B cell (primary cell): Measurements from ENCODE around the gene PTPRN2. TPM values are rescaled to one million over a fixed set of nuclear protein-coding genes. Genes with fewer than 3 reads are reported as not detected.

Experiments used
- ATAC-seq: fragments of 200-7000 bp; cut with Tn5 transposase; one replicate; pipeline ENCODE4 v1.10.0; 2021; ENCODE audit warnings: low read depth, mild to moderate bottlenecking, moderate number of reproducible peaks, moderate library complexity
- CTCF ChIA-PET: fragments of 350-600 bp; sonication (Branson Sonifier 250); formaldehyde crosslinking; loops from one replicate; lab custom pipeline; 2021; ENCODE audit warnings: antibody characterized with exemption, inconsistent platforms; lab: Charles Lee
- POLR2A ChIA-PET: fragments of 350-600 bp; sonication (Branson Sonifier 250); formaldehyde crosslinking; loops from one replicate; lab custom pipeline; 2021; ENCODE audit warnings: antibody characterized with exemption; lab: Charles Lee
- DNase-seq: peaks from one replicate; pipeline ENCODE4 v3.0.0; 2013
- H2AFZ ChIP-seq: 2 replicates; pipeline ENCODE4 v1.6.1; 2012; ENCODE audit warnings: mild to moderate bottlenecking, low read depth, low read length; ENCODE audit not compliant: insufficient read depth, poor library complexity, severe bottlenecking
- H3K27ac ChIP-seq, 2 donors: 1 replicate in 1 of 2; 2 replicates in 1 of 2; pipeline ENCODE4 v1.5.1; 2012 to 2013; ENCODE audit warnings: low read length in 2 of 2, mild to moderate bottlenecking in 2 of 2, moderate library complexity in 1 of 2
- H3K27me3 ChIP-seq, 4 experiments: fragments of 200-600 bp in 1 of 4; sonication (generic) in 1 of 4; replicated peaks in 1 of 4; 1 replicate in 2 of 4; 2 replicates in 2 of 4; pipeline versions ENCODE4 v1.6.1 to v1.7.0; 2013 to 2016; ENCODE audit warnings: low read length in 3 of 4, mild to moderate bottlenecking in 2 of 4, mixed read lengths in 1 of 4, moderate library complexity in 1 of 4; ENCODE audit not compliant: insufficient read depth in 4 of 4, control insufficient read depth in 3 of 4; ENCODE audit errors: control extremely low read depth in 1 of 4
- H3K36me3 ChIP-seq, 2 experiments: replicated peaks in 1 of 2; 1 replicate in 1 of 2; 2 replicates in 1 of 2; pipeline versions ENCODE4 v1.6.1 to v1.7.1; 2013; ENCODE audit warnings: low read length in 1 of 2; ENCODE audit not compliant: insufficient read depth in 2 of 2, control insufficient read depth in 1 of 2; ENCODE audit errors: control extremely low read depth in 1 of 2, extremely low read depth in 1 of 2
- H3K4me1 ChIP-seq, 2 donors: fragments of 200-600 bp in 1 of 2; sonication (generic) in 1 of 2; 1 replicate in 1 of 2; 2 replicates in 1 of 2; pipeline versions ENCODE4 v1.5.1 to v1.6.1; 2013 to 2017; ENCODE audit warnings: low read length in 2 of 2; ENCODE audit not compliant: control insufficient read depth in 2 of 2, insufficient read depth in 2 of 2
- H3K4me2 ChIP-seq: replicated peaks from 2 replicates; pipeline ENCODE3; 2012; ENCODE audit warnings: mild to moderate bottlenecking, low read depth, low read length; ENCODE audit not compliant: poor library complexity, severe bottlenecking
- H3K4me3 ChIP-seq, 5 experiments: fragments of 200-600 bp in 1 of 5; sonication (generic) in 1 of 5; 1 replicate in 3 of 5; 2 replicates in 2 of 5; pipeline versions ENCODE4 v1.5.1 to v1.7.0; 2011 to 2016; ENCODE audit warnings: low read length in 4 of 5, mild to moderate bottlenecking in 4 of 5, low read depth in 2 of 5, control low read depth in 1 of 5, moderate library complexity in 1 of 5; ENCODE audit not compliant: insufficient read depth in 1 of 5; ENCODE audit errors: control extremely low read depth in 1 of 5, extremely low read depth in 1 of 5
- H3K79me2 ChIP-seq: fragments of 200-600 bp; sonication (generic); one replicate; pipeline ENCODE4 v1.6.0; 2016; ENCODE audit warnings: low read length; ENCODE audit not compliant: control insufficient read depth, insufficient read depth
- H3K9ac ChIP-seq: fragments of 200-600 bp; sonication (generic); 2 replicates; pipeline ENCODE4 v1.6.1; 2017; ENCODE audit warnings: mild to moderate bottlenecking, low read length, moderate library complexity
- H3K9me3 ChIP-seq, 3 donors: one replicate each; pipeline versions ENCODE4 v1.6.1 to v1.7.1; 2013; ENCODE audit warnings: low read length in 2 of 3; ENCODE audit not compliant: control insufficient read depth in 2 of 3, insufficient read depth in 1 of 3; ENCODE audit errors: control extremely low read depth in 1 of 3
- H4K20me1 ChIP-seq: 2 replicates; pipeline ENCODE4 v1.6.0; 2012; ENCODE audit warnings: mild to moderate bottlenecking, low read length; ENCODE audit not compliant: insufficient read depth, control insufficient read depth, poor library complexity, severe bottlenecking
- H3K27ac Mint-ChIP-seq: one replicate; pipeline ENCODE4 v1.8.0; 2021; ENCODE audit warnings: mixed read lengths
- H3K27me3 Mint-ChIP-seq: one replicate; pipeline ENCODE4 v1.8.0; 2021; ENCODE audit warnings: mixed read lengths
- H3K4me1 Mint-ChIP-seq: one replicate; pipeline ENCODE4 v1.8.0; 2021; ENCODE audit warnings: mixed read lengths
- H3K4me3 Mint-ChIP-seq: one replicate; pipeline ENCODE4 v1.8.0; 2021; ENCODE audit warnings: mixed read lengths
- H3K9me3 Mint-ChIP-seq: one replicate; pipeline ENCODE4 v1.8.0; 2022; ENCODE audit warnings: mixed read lengths; ENCODE audit not compliant: insufficient read depth
- CTCF ChIP-seq: fragments of 200-600 bp; IDR thresholded peaks from one replicate; pipeline ENCODE4 v1.8.0; 2022; ENCODE audit warnings: antibody characterized with exemption, mild to moderate bottlenecking
- EZH2 ChIP-seq: IDR thresholded peaks from 2 replicates; pipeline ENCODE4 v1.6.1; 2012; ENCODE audit warnings: borderline replicate concordance, low read depth, mild to moderate bottlenecking, moderate library complexity, low read length; ENCODE audit not compliant: insufficient read depth, poor library complexity, severe bottlenecking
- WGBS: methylation state at CpG from one replicate; pipeline ENCODE4 v1.1.5; 2013; ENCODE audit warnings: missing lambda C conversion rate; ENCODE audit not compliant: insufficient coverage; 5-methylcytosine and 5-hydroxymethylcytosine counted together
- intact Hi-C: fragments of 100-400 bp; cut with micrococcal nuclease; formaldehyde crosslinking; loops from one replicate; pipeline ENCODE4 v1.10.0; 2022
- polyA plus RNA-seq: library from polyadenylated mRNA; depleted of rRNA; stranded (reverse); fragments of >200 nt; gene quantifications from 2 replicates; pipeline ENCODE4 v1.2.3, GENCODE V29; 2012
- total RNA-seq, 2 donors: library from RNA; stranded (reverse); fragments of 120-200 nt in 1 of 2; gene quantifications; 1 replicate in 1 of 2; 2 replicates in 1 of 2; pipeline versions ENCODE4 v1.2.3 to v1.2.4, GENCODE V29; 2013 to 2022

Gene PTPRN2
- total and polyA plus RNA-seq, 2 donors (not counting 1 experiment from before 2014, with no cell fraction given): 2.0 to 5.0 TPM

DNA sequence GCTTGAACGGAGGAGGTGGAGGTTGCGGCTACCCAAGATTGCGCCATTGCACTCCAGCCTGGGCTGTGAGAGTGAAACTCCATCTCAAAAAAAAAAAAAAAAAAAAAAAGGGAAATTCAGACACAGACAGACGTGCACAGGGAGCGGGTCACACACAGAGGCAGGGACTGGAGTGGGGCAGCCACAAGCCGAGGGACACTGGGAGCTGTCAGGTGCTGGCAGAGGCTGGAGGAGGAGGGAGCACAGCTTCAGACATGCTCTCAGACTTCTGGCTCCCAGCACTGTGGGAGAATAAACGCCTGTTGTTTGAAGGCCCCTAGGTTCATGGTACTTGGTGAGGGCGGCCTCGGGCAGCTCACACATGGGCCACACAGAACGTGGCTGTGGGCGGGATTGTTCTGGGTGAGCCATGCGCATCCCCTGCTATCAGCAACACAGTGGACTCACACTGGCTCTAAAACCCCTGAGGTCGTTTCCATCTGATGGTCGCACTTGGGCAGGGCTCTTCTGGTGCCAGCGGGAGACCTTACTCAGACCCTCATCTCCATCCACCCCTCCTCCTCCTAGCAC lies 874.9 kb downstream of the PTPRN2 start:
- Mint-ChIP-seq H3K27ac (no peak overlapping the region), H3K27me3 (no peaks in the 10 kb centered on the region), H3K9me3 (no peaks in the 10 kb centered on the region), H3K4me3 (no peak overlapping the region), H3K4me1 (no peaks in the 10 kb centered on the region)
- no peak overlapping the region for H3K4me2 ChIP-seq
- H3K4me3 ChIP-seq: no peak overlapping the region
- DNase-seq (no peak), ATAC-seq (no peak)
- POLR2A ChIA-PET: no interaction called here
- no peaks in the 10 kb centered on the region for H3K27me3 ChIP-seq
- WGBS: 86% methylated on average over 12 of the region's 15 CpGs
- no peaks in the 10 kb centered on the region for H3K4me1 ChIP-seq
- H3K36me3 ChIP-seq: no peaks in the 10 kb centered on the region
- H3K9me3 ChIP-seq: peaks cover 0 to 40% (median 0%) of the 10 kb centered on the region in 3 donors
- no peak for TF ChIP-seq CTCF
- intact Hi-C loops: no loop called here
- no peak overlapping the region for H3K9ac ChIP-seq
- no peaks in the 10 kb centered on the region for H4K20me1 ChIP-seq
- no peak overlapping the region for H2AFZ ChIP-seq
- CTCF ChIA-PET: no interaction called here
- H3K27ac ChIP-seq: no peak overlapping the region
- H3K79me2 ChIP-seq: no peaks in the 10 kb centered on the region

DNA sequence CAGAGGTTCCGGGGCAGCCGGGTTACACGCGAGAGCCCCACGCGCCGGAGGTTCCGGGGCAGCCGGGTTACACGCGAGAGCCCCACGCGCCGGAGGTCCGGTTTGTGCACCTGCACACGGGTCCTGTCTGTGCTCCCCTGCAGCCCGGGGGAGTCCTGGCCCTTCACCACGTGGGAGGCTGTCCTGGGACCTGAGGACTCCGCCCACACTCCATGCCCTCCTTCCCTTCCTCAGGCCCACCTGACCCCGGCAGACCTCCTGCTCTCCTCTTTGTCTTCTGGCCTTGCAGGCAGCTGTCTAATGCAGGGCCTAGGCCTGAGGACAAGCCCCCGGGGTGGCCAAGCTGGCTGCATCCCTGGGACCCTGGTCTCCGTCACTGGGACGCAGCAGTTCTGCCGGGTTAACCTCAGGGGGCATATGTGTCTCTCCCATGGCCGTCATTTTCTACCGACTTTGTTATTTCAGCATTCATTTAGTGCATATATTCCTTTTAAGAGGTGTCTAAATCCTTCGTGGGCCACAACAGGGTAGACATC lies 876.2 kb downstream of the PTPRN2 start:
- no peak overlapping the region for H3K27ac ChIP-seq
- ChIA-PET POLR2A (no interaction called here), CTCF (no interaction called here)
- no peaks in the 10 kb centered on the region for H3K27me3 ChIP-seq
- no peaks in the 10 kb centered on the region for H3K9me3 Mint-ChIP-seq
- DNase-seq: no peak
- peaks cover 4% of the 10 kb centered on the region for H3K27me3 Mint-ChIP-seq
- H3K4me1 ChIP-seq: no peaks in the 10 kb centered on the region
- no peak overlapping the region for H3K9ac ChIP-seq
- no peak overlapping the region for H3K4me3 Mint-ChIP-seq
- 93% methylated on average over 21 of the region's 27 CpGs for WGBS
- no peaks in the 10 kb centered on the region for H4K20me1 ChIP-seq
- TF ChIP-seq EZH2: no peak
- no peak for TF ChIP-seq CTCF
- H3K4me1 Mint-ChIP-seq: no peaks in the 10 kb centered on the region
- no peak overlapping the region for H3K27ac Mint-ChIP-seq
- intact Hi-C loops: no loop called here
- no peaks in the 10 kb centered on the region for H3K79me2 ChIP-seq
- ATAC-seq: no peak
- peaks cover 0 to 29% (median 0%) of the 10 kb centered on the region in 3 donors for H3K9me3 ChIP-seq
- H3K4me3 ChIP-seq: no peak overlapping the region
- H3K36me3 ChIP-seq: no peaks in the 10 kb centered on the region
- no peak overlapping the region for H2AFZ ChIP-seq
- H3K4me2 ChIP-seq: no peak overlapping the region
